H9 (cell line): ENCODE data around the gene COQ8A. TPM values are rescaled to one million over a fixed set of nuclear protein-coding genes. Genes with fewer than 3 reads are reported as not detected.

Experiments
- DNase-seq: peaks from one replicate; pipeline ENCODE4 v3.0.0-alpha.2; 2017
- H2AFZ ChIP-seq: one replicate; pipeline ENCODE4 v1.6.1; 2013; ENCODE audit warnings: mild to moderate bottlenecking, low read length, control low read depth, moderate library complexity
- H2AK5ac ChIP-seq: 2 replicates; pipeline ENCODE4 v1.6.1; 2013; ENCODE audit warnings: low read length, control low read depth, mixed read lengths; ENCODE audit not compliant: insufficient read length
- H2BK120ac ChIP-seq: one replicate; pipeline ENCODE4 v1.6.1; 2013; ENCODE audit warnings: low read depth, mild to moderate bottlenecking, low read length, control low read depth, inconsistent platforms; ENCODE audit not compliant: poor library complexity, severe bottlenecking
- H2BK12ac ChIP-seq: 2 replicates; pipeline ENCODE4 v1.6.1; 2013; ENCODE audit warnings: low read length, control low read depth, mixed read lengths, low read depth; ENCODE audit not compliant: insufficient read length
- H2BK15ac ChIP-seq: 2 replicates; pipeline ENCODE4 v1.6.1; 2013; ENCODE audit warnings: low read depth, low read length, control low read depth
- H2BK20ac ChIP-seq: one replicate; pipeline ENCODE4 v1.6.1; 2013; ENCODE audit warnings: low read depth, mild to moderate bottlenecking, low read length, control low read depth, inconsistent platforms; ENCODE audit not compliant: poor library complexity, severe bottlenecking
- H2BK5ac ChIP-seq: 2 replicates; pipeline ENCODE4 v1.6.1; 2013; ENCODE audit warnings: low read length, control low read depth, mixed read lengths; ENCODE audit not compliant: insufficient read length
- H3K14ac ChIP-seq: 2 replicates; pipeline ENCODE4 v1.6.1; 2013; ENCODE audit warnings: low read length, control low read depth; ENCODE audit not compliant: insufficient read depth
- H3K18ac ChIP-seq: 2 replicates; pipeline ENCODE4 v1.6.1; 2013; ENCODE audit warnings: low read depth, mild to moderate bottlenecking, mixed read lengths, low read length, control low read depth; ENCODE audit not compliant: insufficient read length
- H3K23ac ChIP-seq: 2 replicates; pipeline ENCODE4 v1.6.1; 2013; ENCODE audit warnings: low read length, control low read depth, mixed read lengths, low read depth; ENCODE audit not compliant: insufficient read length
- H3K23me2 ChIP-seq: 2 replicates; pipeline ENCODE4 v1.6.1; 2013; ENCODE audit warnings: low read depth, mild to moderate bottlenecking, mixed read lengths, low read length, control low read depth; ENCODE audit not compliant: insufficient read length, poor library complexity, severe bottlenecking
- H3K27ac ChIP-seq: 2 replicates; pipeline ENCODE4 v1.5.1; 2013; ENCODE audit warnings: low read length, control low read depth, mixed read lengths, low read depth; ENCODE audit not compliant: insufficient read length
- H3K27me3 ChIP-seq: 2 replicates; pipeline ENCODE4 v1.6.1; 2013; ENCODE audit warnings: low read length, control low read depth, inconsistent platforms; ENCODE audit not compliant: insufficient read depth
- H3K4ac ChIP-seq: 2 replicates; pipeline ENCODE4 v1.6.1; 2013; ENCODE audit warnings: low read depth, mild to moderate bottlenecking, control low read depth, inconsistent platforms, low read length, moderate library complexity
- H3K4me1 ChIP-seq: 2 replicates; pipeline ENCODE4 v1.6.1; 2013; ENCODE audit warnings: low read length, control low read depth, inconsistent platforms; ENCODE audit not compliant: insufficient read depth
- H3K4me2 ChIP-seq: 2 replicates; pipeline ENCODE4 v1.6.1; 2013; ENCODE audit warnings: low read length, control low read depth, mixed read lengths; ENCODE audit not compliant: insufficient read length, insufficient read depth
- H3K56ac ChIP-seq: 2 replicates; pipeline ENCODE4 v1.6.1; 2013; ENCODE audit warnings: low read depth, mild to moderate bottlenecking, mixed read lengths, low read length, control low read depth; ENCODE audit not compliant: insufficient read length
- H3K79me1 ChIP-seq: 2 replicates; pipeline ENCODE4 v1.6.1; 2013; ENCODE audit warnings: low read depth, mild to moderate bottlenecking, moderate library complexity, low read length, control low read depth, inconsistent platforms; ENCODE audit not compliant: insufficient read depth, poor library complexity, severe bottlenecking
- H3K79me2 ChIP-seq: 2 replicates; pipeline ENCODE4 v1.6.1; 2013; ENCODE audit warnings: low read length, control low read depth, inconsistent platforms; ENCODE audit not compliant: insufficient read depth
- H3K9ac ChIP-seq: 2 replicates; pipeline ENCODE4 v1.6.1; 2013; ENCODE audit warnings: low read length, control low read depth, mixed read lengths; ENCODE audit not compliant: insufficient read length; ENCODE audit errors: extremely low read depth
- H3K9me3 ChIP-seq: one replicate; pipeline ENCODE4 v1.6.1; 2013; ENCODE audit warnings: low read depth, low read length, inconsistent platforms; ENCODE audit not compliant: control insufficient read depth
- H3T11ph ChIP-seq: one replicate; pipeline ENCODE4 v1.6.1; 2013; ENCODE audit warnings: mild to moderate bottlenecking, low read length, control low read depth, inconsistent platforms
- H4K20me1 ChIP-seq: one replicate; pipeline ENCODE4 v1.6.1; 2013; ENCODE audit not compliant: control insufficient read depth, insufficient read length, insufficient read depth
- H4K5ac ChIP-seq: 2 replicates; pipeline ENCODE4 v1.6.1; 2013; ENCODE audit warnings: low read depth, mild to moderate bottlenecking, mixed read lengths, low read length, control low read depth; ENCODE audit not compliant: insufficient read length
- H4K8ac ChIP-seq: replicated peaks from 2 replicates; pipeline ENCODE4 v1.6.1; 2013; ENCODE audit warnings: low read length, control low read depth, mixed read lengths, low read depth; ENCODE audit not compliant: insufficient read length
- H4K91ac ChIP-seq: 2 replicates; pipeline ENCODE4 v1.6.1; 2013; ENCODE audit warnings: low read depth, mild to moderate bottlenecking, moderate library complexity, mixed read lengths, low read length, control low read depth; ENCODE audit not compliant: insufficient read length
- H3K27ac Mint-ChIP-seq, 3 experiments: 2 replicates in 2 of 3; 3 replicates in 1 of 3; pipeline ENCODE4 v1.8.0; 2020 to 2021; ENCODE audit warnings: mixed read lengths in 3 of 3, mild to moderate bottlenecking in 1 of 3, moderate library complexity in 1 of 3
- H3K27me3 Mint-ChIP-seq: 2 replicates; pipeline ENCODE4 v1.8.0; 2021; ENCODE audit warnings: low read depth, mild to moderate bottlenecking, moderate library complexity, mixed read lengths
- H3K36me3 Mint-ChIP-seq, 3 experiments: 2 replicates in 2 of 3; 3 replicates in 1 of 3; pipeline ENCODE4 v1.8.0; 2020 to 2021; ENCODE audit warnings: low read depth in 3 of 3, mixed read lengths in 3 of 3; ENCODE audit not compliant: insufficient read depth in 1 of 3
- H3K4me1 Mint-ChIP-seq, 2 experiments: 2 replicates each; pipeline ENCODE4 v1.8.0; 2020; ENCODE audit warnings: mixed read lengths in 2 of 2
- H3K4me3 Mint-ChIP-seq, 2 experiments: 2 replicates in 1 of 2; 3 replicates in 1 of 2; pipeline ENCODE4 v1.8.0; 2020 to 2021; ENCODE audit warnings: mild to moderate bottlenecking in 2 of 2, mixed read lengths in 2 of 2, moderate library complexity in 1 of 2
- H3K9me3 Mint-ChIP-seq, 2 experiments: 2 replicates in 1 of 2; 3 replicates in 1 of 2; pipeline ENCODE4 v1.8.0; 2020; ENCODE audit warnings: mild to moderate bottlenecking in 2 of 2, mixed read lengths in 2 of 2, moderate library complexity in 1 of 2
- CTCF ChIP-seq: fragments of 200-600 bp; sonication (generic); conservative IDR thresholded peaks from 3 replicates; pipeline ENCODE4 v1.8.0; 2021; ENCODE audit warnings: antibody characterized with exemption, mild to moderate bottlenecking
- WGBS: extraction: QIAGEN DNeasy Blood & Tissue Kit; methylation state at CpG from one replicate; pipeline ENCODE4 v1.1.7; 2013; ENCODE audit warnings: missing lambda C conversion rate, low lambda C conversion rate, mixed read lengths; ENCODE audit not compliant: insufficient read length; ENCODE audit errors: extremely low coverage; 5-methylcytosine and 5-hydroxymethylcytosine counted together
- total RNA-seq: library from RNA; stranded (reverse); gene quantifications from 2 replicates; pipeline ENCODE4 v1.2.1, GENCODE V29; 2021

Gene COQ8A
- total RNA-seq, 1 experiment from 2014 or later = 26.0 TPM

GRCh38 chr1:226943927-226944326 lies 3.8 kb downstream of the COQ8A start:
- Histone ChIP-seq H2BK120ac (no peak overlapping the region), H2BK15ac (no peak overlapping the region)
- peaks cover 9% of the 10 kb centered on the region for H3K27me3 Mint-ChIP-seq

More at GRCh38 chr1:226943927-226944326, 3.8 kb downstream of the COQ8A start:
- H2AFZ ChIP-seq = no peak overlapping the region
- H2AK5ac ChIP-seq = no peak overlapping the region
- H3K9me3 ChIP-seq = no peaks in the 10 kb centered on the region
- H3K4me2 ChIP-seq = no peak overlapping the region
- H3T11ph ChIP-seq = no peak overlapping the region
- no peak overlapping the region for H3K56ac ChIP-seq
- H4K20me1 ChIP-seq = no peaks in the 10 kb centered on the region
- H4K91ac ChIP-seq = no peak overlapping the region
- peaks cover 5% of the 10 kb centered on the region for H3K79me1 ChIP-seq
- no peak overlapping the region for H2BK20ac ChIP-seq
- Mint-ChIP-seq H3K9me3 (peaks cover 3 to 4% of the 10 kb centered on the region in 2 experiments; a peak in 1 of 5 replicates), H3K4me3 (no peak overlapping the region), H3K27ac (no peak overlapping the region), H3K4me1 (peaks cover 51 to 59% of the 10 kb centered on the region in 2 experiments), H3K36me3 (peaks cover 4 to 11% (median 9%) of the 10 kb centered on the region in 3 experiments)
- H3K9ac ChIP-seq = no peak overlapping the region
- no peak for TF ChIP-seq CTCF
- no peak overlapping the region for H2BK5ac ChIP-seq
- H3K14ac ChIP-seq = no peak overlapping the region; the same call in 1 of the 2 replicates
- H3K23me2 ChIP-seq = peaks cover 11% of the 10 kb centered on the region
- WGBS = no CpG with 5 or more reads among the region's 2 CpGs
- no peak for DNase-seq
- no peak overlapping the region for H3K18ac ChIP-seq
- H3K4ac ChIP-seq = no peak overlapping the region
- H4K8ac ChIP-seq = no peak overlapping the region
- H3K4me1 ChIP-seq = peaks cover 7% of the 10 kb centered on the region
- H3K27ac ChIP-seq = no peak overlapping the region
- no peak overlapping the region for H3K23ac ChIP-seq
- no peaks in the 10 kb centered on the region for H3K79me2 ChIP-seq
- H3K27me3 ChIP-seq = no peaks in the 10 kb centered on the region
- H2BK12ac ChIP-seq = no peak overlapping the region
- H4K5ac ChIP-seq = no peak overlapping the region
